Peyer's patch (tissue), 4 donors: ENCODE measurements around the gene CDH3. TPM values are rescaled to one million over a fixed set of nuclear protein-coding genes. Genes with fewer than 3 reads are reported as not detected.

ENCODE experiments used
- DNase-seq, 3 donors: peaks; one replicate each; pipeline ENCODE4 v3.0.0-alpha.2; 2017 to 2019
- H3K27ac ChIP-seq, 4 donors: fragments of 200-600 bp; sonication (generic); one replicate each; pipeline ENCODE4 v1.5.1; 2016 to 2019
- H3K27me3 ChIP-seq, 2 donors: fragments of 200-600 bp; sonication (generic); one replicate each; pipeline ENCODE4 v1.5.1; 2019
- H3K36me3 ChIP-seq, 3 donors: fragments of 200-600 bp; sonication (generic); one replicate each; pipeline ENCODE4 v1.5.1; 2016 to 2019
- H3K4me1 ChIP-seq, 4 donors: fragments of 200-600 bp; sonication (generic); one replicate each; pipeline ENCODE4 v1.5.1; 2016 to 2019
- H3K4me3 ChIP-seq, 4 donors: fragments of 200-600 bp; sonication (generic); 1 replicate in 3 of 4; 2 replicates in 1 of 4; pipeline ENCODE4 v1.5.1; 2016 to 2019; ENCODE audit warnings: mild to moderate bottlenecking in 1 of 4
- H3K9me3 ChIP-seq, 4 donors: fragments of 200-600 bp; sonication (generic); one replicate each; pipeline ENCODE4 v1.5.1; 2016 to 2019; ENCODE audit warnings: mild to moderate bottlenecking in 1 of 4
- CTCF ChIP-seq, 6 experiments: fragments of 450-650 bp in 4 of 6; fragments of 200-600 bp in 2 of 6; sonication (generic) in 1 of 6; IDR thresholded peaks; one replicate each; pipeline ENCODE4 v1.5.1; 2017 to 2019; ENCODE audit warnings: antibody characterized with exemption in 6 of 6, mild to moderate bottlenecking in 3 of 6, moderate library complexity in 1 of 6
- POLR2A ChIP-seq, 2 donors: fragments of 450-650 bp; IDR thresholded peaks; one replicate each; pipeline ENCODE4 v1.5.1; 2017; ENCODE audit warnings: antibody characterized with exemption in 2 of 2, mild to moderate bottlenecking in 2 of 2, moderate library complexity in 2 of 2
- total RNA-seq, 4 donors: library from RNA; depleted of rRNA; stranded (reverse); fragments of >200 nt; gene quantifications; one replicate each; pipeline ENCODE4 v1.1.0, GENCODE V29; 2016

Gene CDH3
- total RNA-seq, 4 donors from 2014 or later, result 0.80 to 1.8 TPM; not detected in 2

- peak in 2 of 3 donors; percentile 72 to 78 for DNase-seq
- peaks cover 0 to 30% (median 0%) of the 10 kb centered on the region in 4 donors for H3K4me1 ChIP-seq
Observed at GRCh38 chr16:68724797-68725196, 79.7 kb downstream of the CDH3 start.

GRCh38 chr16:68728523-68728922, 83.4 kb downstream of the CDH3 start:
- Histone ChIP-seq H3K27me3 (no peaks in the 10 kb centered on the region), H3K4me1 (peaks cover 0 to 28% (median 0%) of the 10 kb centered on the region in 4 donors), H3K36me3 (no peaks in the 10 kb centered on the region), H3K9me3 (no peaks in the 10 kb centered on the region), H3K27ac (no peak overlapping the region), H3K4me3 (no peak overlapping the region)
- TF ChIP-seq CTCF (IDR thresholded peaks at IDR 0.05) (no peak), POLR2A (IDR thresholded peaks at IDR 0.05) (no peak)
- DNase-seq, result no peak

More at GRCh38 chr16:68724797-68725196, 79.7 kb downstream of the CDH3 start:
- TF ChIP-seq CTCF (IDR thresholded peaks at IDR 0.05) (no peak), POLR2A (IDR thresholded peaks at IDR 0.05) (peak in 1 of 2 donors; percentile 49)
- H3K4me3 ChIP-seq, result no peak overlapping the region
- no peaks in the 10 kb centered on the region for H3K27me3 ChIP-seq
- no peaks in the 10 kb centered on the region for H3K9me3 ChIP-seq
- no peaks in the 10 kb centered on the region for H3K36me3 ChIP-seq
- peak overlapping the region in 2 of 4 donors; percentile 78 to 84 for H3K27ac ChIP-seq

GRCh38 chr16:68731637-68732036, 86.5 kb downstream of the CDH3 start:
- Histone ChIP-seq H3K36me3 (no peaks in the 10 kb centered on the region), H3K9me3 (no peaks in the 10 kb centered on the region), H3K27ac (peak overlapping the region in 2 of 4 donors; percentile 68 to 80), H3K4me3 (no peak overlapping the region), H3K27me3 (no peaks in the 10 kb centered on the region), H3K4me1 (peaks cover 0 to 7% (median 0%) of the 10 kb centered on the region in 4 donors)
- TF ChIP-seq CTCF (IDR thresholded peaks at IDR 0.05), result no peak
- no peak for TF ChIP-seq POLR2A (IDR thresholded peaks at IDR 0.05)
- no peak for DNase-seq

GRCh38 chr16:68732042-68732680, 87.1 kb downstream of the CDH3 start:
- peak overlapping the region in 3 of 4 donors; percentile 55 to 80 (median 68) for H3K27ac ChIP-seq
- peak in 2 of 3 donors; percentile 87 to 88 for DNase-seq

GRCh38 chr16:68732741-68733399, 87.8 kb downstream of the CDH3 start:
- Histone ChIP-seq H3K9me3 (peaks cover 0 to 7% (median 0%) of the 10 kb centered on the region in 4 donors), H3K4me1 (peaks cover 0 to 12% (median 5%) of the 10 kb centered on the region in 4 donors), H3K36me3 (no peaks in the 10 kb centered on the region), H3K27me3 (no peaks in the 10 kb centered on the region), H3K27ac (peak overlapping the region in 3 of 4 donors; percentile 55 to 80 (median 68)), H3K4me3 (no peak overlapping the region)
- TF ChIP-seq POLR2A (IDR thresholded peaks at IDR 0.05), result no peak
- TF ChIP-seq CTCF (IDR thresholded peaks at IDR 0.05), result no peak
- no peak for DNase-seq

More at GRCh38 chr16:68732042-68732680, 87.1 kb downstream of the CDH3 start:
- H3K4me1 ChIP-seq, result peaks cover 0 to 7% (median 2%) of the 10 kb centered on the region in 4 donors
- TF ChIP-seq POLR2A (IDR thresholded peaks at IDR 0.05) (no peak), CTCF (IDR thresholded peaks at IDR 0.05) (no peak)
- no peaks in the 10 kb centered on the region for H3K36me3 ChIP-seq
- H3K27me3 ChIP-seq, result no peaks in the 10 kb centered on the region
- H3K4me3 ChIP-seq, result no peak overlapping the region
- peaks cover 0 to 4% (median 0%) of the 10 kb centered on the region in 4 donors for H3K9me3 ChIP-seq
